ENCODE results near the gene VAV1.

The VAV1 gene

GRCh38 chr19:6825076-6825774 is 52.7 kb downstream of the VAV1 start:
- TF ChIP-seq ZNF530 (tag by site-specific recombination; IDR thresholded peaks at IDR 0.05; ENCODE audit: low read depth) (no peak), GLI4 (tag by site-specific recombination; IDR thresholded peaks at IDR 0.05) (no peak), ZBTB44 (tag by site-specific recombination; IDR thresholded peaks at IDR 0.05) (no peak), ZNF768 (tag by site-specific recombination; IDR thresholded peaks at IDR 0.05) (peak; percentile 83; the same call in 1 of the 2 replicates), ZNF518A (tag by site-specific recombination; conservative IDR thresholded peaks at IDR 0.05; ENCODE audit: low read depth) (no peak), ZNF664 (tag by site-specific recombination; IDR thresholded peaks at IDR 0.05) (peak; percentile 52; the same call in 1 of the 2 replicates), ZNF707 (tag by site-specific recombination; IDR thresholded peaks at IDR 0.05) (no peak), HOXC10 (CRISPR knock-in tag; IDR thresholded peaks at IDR 0.05) (no peak), PRDM2 (tag by site-specific recombination; IDR thresholded peaks at IDR 0.05; ENCODE audit: borderline replicate concordance) (no peak)
- Histone ChIP-seq H3K4me3 (ENCODE audit: low read depth, low read length) (no peak overlapping the region), H3K36me3 (ENCODE audit: control insufficient read depth in 2 of 2, insufficient read depth in 1 of 2, low read length in 2 of 2) (no peaks in the 10 kb centered on the region), H3K4me1 (ENCODE audit: control insufficient read depth, insufficient read depth, low read length) (no peaks in the 10 kb centered on the region; the same call in 1 of the 2 replicates), H3K27ac (ENCODE audit: extremely low read depth, low read depth, low read length) (no peak overlapping the region), H3K9me3 (ENCODE audit: control insufficient read depth, insufficient read depth, low read depth, low read length) (no peaks in the 10 kb centered on the region)
- ChIA-PET CTCF (no interaction called here), POLR2A (no interaction called here)

- no peaks in the 10 kb centered on the region for H3K36me3 ChIP-seq (ENCODE audit: control insufficient read depth in 2 of 2, insufficient read depth in 1 of 2, low read length in 2 of 2)
Observed at GRCh38 chr19:6826281-6826920, 53.9 kb downstream of the VAV1 start.

More at GRCh38 chr19:6826281-6826920, 53.9 kb downstream of the VAV1 start:
- ChIA-PET CTCF (no interaction called here), POLR2A (interaction anchor here (0.9 kb wide), 1 partner anchor 90 kb away, joined by 3 read pairs; no protein-coding TSS in a partner anchor)
- no peaks in the 10 kb centered on the region; the same call in 1 of the 2 replicates for H3K4me1 ChIP-seq (ENCODE audit: control insufficient read depth, insufficient read depth, low read length)
- TF ChIP-seq ZNF580 (tag by site-specific recombination; IDR thresholded peaks at IDR 0.05): no peak
- peak; percentile 80 for TF ChIP-seq ZNF664 (tag by site-specific recombination; IDR thresholded peaks at IDR 0.05)
- no peaks in the 10 kb centered on the region for H3K9me3 ChIP-seq (ENCODE audit: control insufficient read depth, insufficient read depth, low read depth, low read length)
- H3K27ac ChIP-seq (ENCODE audit: extremely low read depth, low read depth, low read length): no peak overlapping the region
- no peak overlapping the region for H3K4me3 ChIP-seq (ENCODE audit: low read depth, low read length)

All from HEK293 (cell line).